Right lung (tissue), 5 donors: ENCODE measurements around the gene PLD5. TPM values are rescaled to one million over a fixed set of nuclear protein-coding genes. Genes with fewer than 3 reads are reported as not detected.
"Not testable (repeated sequence)": the region's sequence is repeated elsewhere in the genome, so short reads cannot be mapped to it uniquely, and the experiment has no call there.

Source experiments
- DNase-seq, 2 donors: peaks; one replicate each; pipeline ENCODE4 v3.0.0-alpha.2; 2013
- polyA plus RNA-seq, 5 donors: library from polyadenylated mRNA; unstranded; fragments of 120-200 nt; gene quantifications; one replicate each; pipeline versions ENCODE4 v1.2.1 to v1.2.3, GENCODE V29; 2013; ENCODE audit warnings: inconsistent platforms in 1 of 5, low replicate concordance in 1 of 5; ENCODE audit not compliant: insufficient read length in 5 of 5, insufficient read depth in 1 of 5

PLD5 gene
- polyA plus RNA-seq, 5 donors = 0.19 to 0.59 (median 0.36) TPM

DNA sequence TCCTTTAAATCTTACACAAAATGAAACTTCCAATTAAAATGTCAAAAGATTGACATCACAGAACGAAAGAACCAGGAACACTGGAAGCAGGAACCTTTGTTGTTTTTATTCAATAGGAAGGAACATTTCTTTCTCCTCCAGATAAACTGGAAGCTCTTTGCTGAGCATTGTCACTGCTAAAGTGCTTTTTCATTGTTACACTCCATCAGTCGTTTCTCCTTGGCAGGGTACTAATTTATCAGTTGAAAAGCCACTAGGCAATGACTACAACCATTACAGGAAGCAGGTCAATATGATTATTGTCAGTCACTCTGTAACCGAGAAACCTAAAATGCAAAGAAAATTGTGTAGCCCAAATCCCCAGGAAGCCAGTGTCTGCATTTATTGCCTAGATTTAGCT is 362.4 kb downstream of the PLD5 start:
- DNase-seq = no peak

- peak; percentile 69 to 76 for DNase-seq
These were observed 377.2 kb downstream of the PLD5 start for GRCh38 chr1:242147096-242147976.

GRCh38 chr1:242146652-242147051 is 377.8 kb downstream of the PLD5 start:
- DNase-seq = no peak

DNA sequence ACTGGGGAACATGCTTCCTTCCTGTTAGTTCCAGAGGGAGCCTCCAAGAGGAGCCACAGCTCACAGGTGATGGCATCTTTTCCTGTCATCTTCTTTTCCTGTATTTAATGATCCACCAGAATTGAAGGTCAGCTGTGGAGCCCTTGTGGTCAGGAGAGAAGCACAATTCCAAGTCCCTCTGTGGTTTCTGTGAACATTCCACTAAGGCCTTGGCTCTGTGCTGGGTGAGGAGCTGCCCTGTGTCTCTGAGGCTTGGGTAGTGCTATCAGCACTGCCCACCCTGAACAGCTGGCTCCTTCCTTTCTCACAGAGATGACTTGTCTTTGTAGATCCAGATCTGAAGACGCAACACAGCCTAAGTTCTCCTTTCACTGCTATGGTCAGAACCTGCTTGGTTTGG is 383.7 kb downstream of the PLD5 start:
- no peak for DNase-seq

DNA sequence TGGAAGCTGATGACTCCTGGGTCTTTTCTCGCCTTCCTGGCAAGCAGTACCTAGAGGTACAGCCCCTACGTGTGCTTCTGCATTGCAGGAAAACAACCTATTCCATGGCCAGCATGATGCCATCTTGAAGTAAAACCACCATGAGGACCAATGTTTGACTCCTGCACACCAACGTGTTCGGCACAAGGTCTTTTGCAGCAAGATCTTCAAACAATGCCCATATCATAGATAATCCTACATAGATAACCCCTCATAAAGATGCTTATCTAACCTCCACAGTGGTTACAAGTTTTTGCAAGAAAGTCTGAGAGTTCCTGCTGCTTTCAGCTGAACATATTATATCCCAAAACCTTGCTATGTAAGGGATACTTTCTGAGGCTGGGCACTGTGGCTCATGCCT is 384.5 kb downstream of the PLD5 start:
- no peak for DNase-seq

GRCh38 chr1:242139442-242139841 is 385.1 kb downstream of the PLD5 start:
- no peak for DNase-seq

- no peak for DNase-seq
These were observed 390.7 kb downstream of the PLD5 start for GRCh38 chr1:242133796-242134195.

DNA sequence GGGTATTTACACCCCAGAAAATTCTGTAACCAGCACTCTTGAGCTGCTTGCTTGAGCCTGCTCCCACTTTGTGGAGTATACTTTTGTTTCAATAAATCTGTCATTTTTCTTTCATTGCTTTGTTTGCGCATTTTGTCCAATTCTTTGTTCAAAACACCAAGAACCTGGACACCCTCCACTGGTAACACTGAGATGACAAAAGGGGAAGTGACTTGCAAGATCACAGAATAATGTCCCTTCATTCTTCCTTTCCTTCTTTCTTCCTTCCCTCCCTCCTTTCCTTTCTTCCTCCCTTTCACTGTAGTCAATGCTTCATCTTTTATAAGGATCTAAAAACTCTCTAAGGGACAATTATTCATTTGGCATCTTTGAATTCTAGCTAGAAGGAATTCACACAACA is 391.1 kb downstream of the PLD5 start:
- DNase-seq = no peak

DNA sequence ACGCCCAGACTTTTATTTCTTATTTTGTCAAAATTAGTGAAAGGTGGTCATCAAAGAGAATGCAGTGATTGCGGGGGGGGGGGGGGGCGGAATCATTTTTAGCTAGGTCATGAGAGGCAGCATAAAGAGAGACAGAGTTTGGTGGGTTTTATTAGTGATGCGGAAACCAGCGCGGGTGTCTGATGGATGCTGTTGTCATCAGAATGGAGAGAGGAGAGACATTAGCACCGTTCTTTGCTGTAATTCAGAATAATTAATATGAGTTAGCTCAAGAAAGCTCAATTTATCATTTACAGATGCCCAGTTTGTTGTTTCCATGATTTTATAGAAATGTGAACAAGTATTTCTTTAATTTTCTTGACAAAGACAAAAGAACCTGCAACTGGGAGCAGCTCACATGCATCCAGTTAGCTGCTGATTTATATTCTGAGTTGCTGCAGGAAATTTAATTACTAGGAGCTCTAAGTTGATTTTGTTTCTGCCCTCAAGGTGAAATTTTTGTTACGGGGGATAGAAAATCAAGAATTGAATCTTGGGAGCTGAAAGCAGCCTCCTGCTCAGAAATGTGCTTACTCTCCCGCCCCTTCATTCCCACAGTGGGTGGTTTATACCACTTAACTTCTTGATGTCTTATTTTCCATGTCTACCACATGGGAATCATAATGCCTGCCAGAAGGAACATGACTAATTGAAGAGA is 392.2 kb downstream of the PLD5 start:
- no peak for DNase-seq

- DNase-seq = no peak
These were observed 395.5 kb downstream of the PLD5 start for GRCh38 chr1:242128951-242129502.

DNA sequence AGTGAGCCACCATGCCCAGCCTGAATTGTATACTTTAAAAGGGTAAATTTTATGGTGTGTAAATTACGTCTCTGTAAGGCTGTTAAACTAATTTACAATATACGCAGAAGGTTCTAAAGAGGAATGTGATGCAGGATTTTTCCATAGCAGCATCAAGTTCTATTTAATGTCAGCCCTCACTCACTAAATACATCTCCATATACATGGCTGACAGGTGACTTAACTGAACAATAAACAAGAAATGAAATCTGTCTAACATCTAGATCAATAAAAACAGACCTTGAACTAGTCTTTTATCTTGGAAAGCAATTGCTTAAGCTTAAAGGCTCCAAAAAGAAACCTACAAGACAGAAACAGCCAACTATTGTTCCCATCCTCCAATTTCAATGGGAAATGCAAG is 404.1 kb downstream of the PLD5 start:
- no peak for DNase-seq

DNA sequence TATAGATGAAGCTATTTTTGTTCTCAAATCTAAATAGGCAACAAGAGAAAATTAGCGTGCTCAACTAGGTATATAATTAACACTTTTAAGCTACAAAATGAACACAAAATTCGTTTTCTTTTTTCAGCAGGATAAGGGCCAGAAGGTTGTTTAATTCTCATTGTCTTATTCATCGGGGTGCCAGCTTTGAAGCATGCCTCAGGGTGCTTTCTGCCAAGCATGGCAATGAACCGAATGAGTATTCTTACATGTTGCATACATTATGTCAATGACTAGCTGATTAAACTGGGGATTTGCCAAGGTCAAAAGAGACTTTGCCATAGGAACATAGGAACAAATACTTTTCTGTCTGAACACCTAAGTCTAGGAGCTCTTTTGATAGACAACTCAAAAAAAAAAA is 423.6 kb downstream of the PLD5 start:
- DNase-seq = no peak

GRCh38 chr1:242097283-242097682 is 427.2 kb downstream of the PLD5 start:
- DNase-seq = not testable (repeated sequence)

GRCh38 chr1:242093116-242093515 is 431.4 kb downstream of the PLD5 start:
- no peak for DNase-seq

DNA sequence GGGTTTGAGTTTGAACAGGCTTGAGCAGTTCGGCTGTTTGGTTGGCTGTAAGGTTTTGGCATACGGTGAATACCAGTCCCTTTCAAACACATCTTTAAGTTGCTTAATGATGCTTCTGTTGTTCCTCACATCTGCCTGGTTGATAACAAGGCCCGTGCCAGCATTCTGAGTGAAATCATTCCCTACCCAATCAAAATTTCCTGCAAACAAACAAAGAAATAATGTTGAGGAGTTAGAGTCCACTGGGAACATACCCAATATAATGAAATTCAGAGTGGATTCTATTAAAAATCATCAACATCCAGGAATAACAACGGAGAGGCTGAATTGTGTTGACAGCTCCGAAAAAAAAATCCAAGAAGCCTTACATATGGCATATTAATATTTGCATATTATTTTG is 434.6 kb downstream of the PLD5 start:
- peak; percentile 13 to 18 for DNase-seq

GRCh38 chr1:242088875-242089274 is 435.6 kb downstream of the PLD5 start:
- DNase-seq = no peak

- no peak for DNase-seq
These were observed 437.8 kb downstream of the PLD5 start for GRCh38 chr1:242086706-242087105.

- no peak for DNase-seq
These were observed 438.4 kb downstream of the PLD5 start for GRCh38 chr1:242086093-242086492.

- no peak for DNase-seq
These were observed 440.8 kb downstream of the PLD5 start for GRCh38 chr1:242083742-242084141.

DNA sequence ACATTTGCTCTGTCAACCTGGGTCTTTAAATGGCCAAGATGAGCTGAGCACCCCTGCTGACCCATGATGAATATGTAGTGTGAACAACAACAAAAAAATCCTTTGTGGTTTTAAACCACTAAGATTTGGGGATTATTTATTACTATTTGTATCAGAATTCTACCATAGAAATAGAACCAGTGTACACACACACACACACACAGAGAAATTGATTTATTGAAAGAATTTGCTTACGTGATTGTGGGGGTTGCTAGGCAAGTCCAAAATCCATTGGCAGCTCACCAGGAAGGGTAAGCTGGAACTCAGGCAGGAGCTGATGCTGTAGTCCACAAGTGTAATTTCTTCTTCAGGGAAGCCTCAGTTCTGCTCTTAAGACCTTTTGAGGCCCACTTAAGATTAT is 443.1 kb downstream of the PLD5 start:
- DNase-seq = no peak

DNA sequence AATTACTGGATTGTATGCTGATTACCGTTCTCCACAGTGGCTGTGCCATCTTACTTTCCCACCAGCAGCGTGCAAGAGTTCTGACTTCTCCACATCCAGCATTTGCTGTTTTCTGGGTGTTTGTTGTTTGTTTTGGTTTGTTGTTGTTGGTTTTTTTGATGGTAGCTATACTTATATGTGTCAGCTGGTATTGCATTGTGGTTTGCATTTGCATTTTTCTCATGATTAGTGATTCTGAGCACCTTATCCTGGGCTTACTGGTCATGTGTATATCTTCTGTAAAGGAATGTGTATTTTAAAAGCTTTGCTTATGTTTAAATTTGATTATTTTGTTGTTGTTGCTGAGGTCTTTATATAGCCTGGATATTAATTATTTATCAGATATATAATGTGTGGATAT is 458.7 kb downstream of the PLD5 start:
- no peak for DNase-seq

- no peak for DNase-seq
These were observed 462.2 kb downstream of the PLD5 start for GRCh38 chr1:242062271-242062670.

GRCh38 chr1:242059976-242060375 is 464.5 kb downstream of the PLD5 start:
- no peak for DNase-seq
